ENCODE measurements around the gene PGM5. TPM values are rescaled to one million over a fixed set of nuclear protein-coding genes. Genes with fewer than 3 reads are reported as not detected.
A peak's percentile ranks its signal among the peaks of the same experiment; 100 is the strongest.
"Not testable (repeated sequence)": the region's sequence is repeated elsewhere in the genome, so short reads cannot be mapped to it uniquely, and the experiment has no call there.

PGM5 gene
- total RNA-seq, result 191 TPM
- long read RNA-seq, transcript PGM5-202 (11 exons, 3,338 nt), result major isoform, 10 of 60 reads
- long read RNA-seq, partial matches to known transcripts, result 34 of 60 reads
- long read RNA-seq, other reads (novel, unspliced or antisense), result 15 of 60 reads

GRCh38 chr9:68356380-68357118, at the start of gene PGM5:
Gene PGM5, plus strand, starts transcription at chr9:68356611. Its CDS starts 517 bp downstream, at chr9:68357128.
- intact Hi-C loops (cut with DNase I), result loop anchor here (10.0 kb wide), 1 partner anchor 148 kb away; no protein-coding TSS in a partner anchor
- DNase-seq (ENCODE audit: low spot score), result peak; percentile 80

- intact Hi-C loops (cut with DNase I); DNase-seq (ENCODE audit: low spot score): not testable (repeated sequence)
Observed at GRCh38 chr9:68307127-68307526, 49.3 kb upstream of the PGM5 start.

GRCh38 chr9:68307654-68308053, 48.8 kb upstream of the PGM5 start:
- intact Hi-C loops (cut with DNase I); DNase-seq (ENCODE audit: low spot score): not testable (repeated sequence)

DNA sequence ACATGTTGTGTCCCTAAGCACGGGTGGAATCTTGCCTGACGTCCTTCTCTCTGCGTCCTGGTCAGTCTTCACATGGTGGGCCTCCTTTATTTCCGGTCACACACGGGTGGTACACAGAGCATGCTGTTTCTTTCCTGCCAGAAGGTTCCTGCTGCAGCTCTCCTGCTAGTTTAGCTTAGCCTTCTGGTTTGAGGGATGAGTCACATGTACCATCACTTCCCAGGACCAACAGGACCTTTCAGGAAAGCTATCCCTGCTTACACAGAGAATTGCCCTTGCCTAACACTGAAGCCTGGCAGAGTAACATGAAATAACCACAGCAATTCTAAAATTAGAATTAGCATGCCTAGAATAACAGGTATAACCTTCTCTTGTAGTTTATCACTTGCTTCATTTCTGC, 45.2 kb upstream of the PGM5 start:
- DNase-seq (ENCODE audit: low spot score); intact Hi-C loops (cut with DNase I): not testable (repeated sequence)

- intact Hi-C loops (cut with DNase I), result not testable (repeated sequence)
Observed at GRCh38 chr9:68318209-68318608, 38.2 kb upstream of the PGM5 start.

DNA sequence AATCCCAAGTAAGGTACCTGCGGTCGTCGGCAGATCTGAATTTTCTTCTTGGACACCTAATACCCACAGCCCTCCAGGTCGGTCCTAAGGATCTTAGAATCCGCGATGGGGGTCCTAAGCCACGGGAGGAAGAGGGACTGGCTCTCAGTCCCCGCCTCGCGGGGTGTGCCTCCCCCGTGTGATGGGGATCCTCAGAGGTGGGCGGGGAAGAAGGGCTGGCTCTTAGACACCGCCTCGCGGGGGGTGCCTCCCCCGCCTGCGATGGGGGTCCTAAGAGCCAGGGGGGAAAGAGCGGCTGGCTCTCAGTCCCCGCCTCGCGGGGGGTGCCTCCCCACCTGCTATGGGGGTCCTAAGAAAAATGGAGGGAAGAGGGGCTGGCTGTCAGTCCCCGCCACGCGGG, 32.7 kb upstream of the PGM5 start:
- DNase-seq (ENCODE audit: low spot score); intact Hi-C loops (cut with DNase I): not testable (repeated sequence)

More at GRCh38 chr9:68318209-68318608, 38.2 kb upstream of the PGM5 start:
- DNase-seq (ENCODE audit: low spot score), result not testable (repeated sequence)

GRCh38 chr9:68324518-68324917, 31.9 kb upstream of the PGM5 start:
- intact Hi-C loops (cut with DNase I); DNase-seq (ENCODE audit: low spot score): not testable (repeated sequence)

GRCh38 chr9:68329106-68329505, 27.3 kb upstream of the PGM5 start:
- intact Hi-C loops (cut with DNase I); DNase-seq (ENCODE audit: low spot score): not testable (repeated sequence)

- intact Hi-C loops (cut with DNase I); DNase-seq (ENCODE audit: low spot score): not testable (repeated sequence)
Observed at GRCh38 chr9:68330531-68331173, 25.8 kb upstream of the PGM5 start.

DNA sequence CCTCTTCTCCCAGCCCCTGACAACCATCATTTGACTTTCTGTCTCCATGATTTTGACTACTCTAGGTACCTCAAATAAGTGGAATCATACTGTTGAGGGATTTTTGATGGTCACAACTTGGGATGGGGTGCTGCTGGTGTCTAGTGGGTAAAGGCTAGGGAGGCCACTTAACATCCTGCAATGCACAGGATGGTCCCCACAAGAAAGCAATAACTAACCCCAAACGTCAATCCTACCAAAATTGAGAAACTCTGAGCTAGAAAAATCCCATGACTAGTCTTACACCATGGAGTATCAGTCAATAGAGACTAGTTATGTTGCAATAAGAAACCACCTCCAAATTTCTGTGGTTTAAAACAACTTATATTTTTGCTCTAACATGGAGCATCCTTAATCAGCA, 24.3 kb upstream of the PGM5 start:
- DNase-seq (ENCODE audit: low spot score); intact Hi-C loops (cut with DNase I): not testable (repeated sequence)

DNA sequence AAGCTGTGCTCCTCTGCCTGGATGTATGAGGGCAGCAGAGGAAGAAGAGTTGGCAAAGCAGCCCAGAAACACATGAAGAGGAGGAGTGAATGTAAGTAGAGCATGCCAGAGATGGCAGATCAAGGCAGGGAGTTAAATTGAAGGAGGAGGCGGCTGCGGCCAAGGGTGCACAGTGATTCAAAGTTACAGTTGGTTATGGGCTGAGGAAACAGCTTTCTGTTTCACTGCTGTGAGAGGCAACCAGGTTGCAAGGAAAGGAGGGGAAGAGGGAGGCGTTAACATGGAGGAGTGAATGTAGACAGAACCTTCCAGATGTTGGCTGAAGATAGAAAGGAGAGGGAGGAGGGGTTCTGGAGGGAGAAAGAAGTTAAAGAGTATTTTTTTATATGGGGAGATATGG, 20.5 kb upstream of the PGM5 start:
- DNase-seq (ENCODE audit: low spot score); intact Hi-C loops (cut with DNase I): not testable (repeated sequence)

DNA sequence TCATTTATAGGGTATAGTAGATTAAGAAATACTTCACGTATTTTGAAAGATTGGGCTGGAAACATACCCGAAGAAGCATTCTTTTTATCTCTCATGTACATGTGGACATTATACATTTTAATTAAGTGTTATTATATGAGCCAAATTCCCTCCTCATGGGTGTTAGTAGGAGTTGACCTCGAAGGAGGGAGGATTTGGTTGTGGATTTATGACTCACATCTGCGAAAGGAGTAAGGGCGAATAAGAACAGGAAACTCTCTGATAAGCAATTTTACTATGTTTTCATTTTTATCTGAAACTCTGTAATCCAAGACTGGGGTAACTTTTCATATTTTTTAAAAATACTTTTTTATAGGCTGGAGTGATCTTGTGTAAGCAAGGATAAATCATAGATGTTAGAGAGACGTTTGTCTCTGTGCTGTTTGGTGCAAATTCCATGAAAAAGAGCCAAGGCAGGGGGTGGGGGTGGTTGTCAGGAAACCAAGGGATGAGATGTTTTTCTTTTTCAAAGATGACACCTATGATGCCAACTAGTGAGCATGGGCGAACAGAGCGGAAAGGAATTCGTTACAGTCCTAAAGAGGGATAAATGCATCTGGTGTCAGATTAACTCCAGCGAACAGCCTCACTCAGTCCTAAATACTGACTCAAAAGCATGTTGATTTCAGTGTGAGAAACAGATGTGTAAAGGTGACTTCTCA, 19.6 kb upstream of the PGM5 start:
- DNase-seq (ENCODE audit: low spot score); intact Hi-C loops (cut with DNase I): not testable (repeated sequence)

DNA sequence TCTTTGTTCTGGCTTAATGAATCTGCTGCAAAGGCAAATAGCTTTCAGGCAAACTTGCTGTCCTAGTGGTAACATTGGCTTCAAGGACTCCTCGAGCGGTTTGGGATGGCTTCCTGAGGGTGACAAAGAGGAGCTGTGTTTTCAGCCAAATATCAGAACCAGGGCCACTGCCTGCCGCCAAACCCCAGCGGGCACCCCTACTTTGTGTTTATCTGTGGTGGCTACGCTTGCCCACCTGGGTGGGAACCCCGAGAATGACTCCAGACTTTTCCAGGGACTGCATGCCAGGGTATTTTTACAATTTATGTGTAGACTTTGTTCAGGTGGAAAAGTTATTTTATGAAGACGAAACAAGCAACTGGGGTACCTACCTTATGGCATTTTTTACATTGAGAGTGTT, 18.4 kb upstream of the PGM5 start:
- DNase-seq (ENCODE audit: low spot score); intact Hi-C loops (cut with DNase I): not testable (repeated sequence)

GRCh38 chr9:68342265-68343025, 14.0 kb upstream of the PGM5 start:
- intact Hi-C loops (cut with DNase I); DNase-seq (ENCODE audit: low spot score): not testable (repeated sequence)

- DNase-seq (ENCODE audit: low spot score); intact Hi-C loops (cut with DNase I): not testable (repeated sequence)
Observed at GRCh38 chr9:68343242-68343641, 13.2 kb upstream of the PGM5 start.

- DNase-seq (ENCODE audit: low spot score); intact Hi-C loops (cut with DNase I): not testable (repeated sequence)
Observed at GRCh38 chr9:68343992-68344391, 12.4 kb upstream of the PGM5 start.

GRCh38 chr9:68351689-68352088, 4.7 kb upstream of the PGM5 start:
- intact Hi-C loops (cut with DNase I), result loop anchor here (10.0 kb wide), 1 partner anchor 153 kb away; no protein-coding TSS in a partner anchor
- not testable (repeated sequence) for DNase-seq (ENCODE audit: low spot score)

- intact Hi-C loops (cut with DNase I), result loop anchor here (10.0 kb wide), 1 partner anchor 149 kb away; no protein-coding TSS in a partner anchor
- DNase-seq (ENCODE audit: low spot score), result not testable (repeated sequence)
Observed at GRCh38 chr9:68355993-68356379, 425 bp upstream of the PGM5 start.
